Spleen (tissue), 11 donors: Measurements from ENCODE around the gene MYORG. TPM values are rescaled to one million over a fixed set of nuclear protein-coding genes. Genes with fewer than 3 reads are reported as not detected.
A peak's percentile ranks its signal among the peaks of the same experiment; 100 is the strongest.

Experiments used
- DNase-seq: peaks from one replicate; pipeline ENCODE4 v3.0.0-alpha.2; 2020
- H3K27ac ChIP-seq, 8 donors: fragments of 200-600 bp; sonication (generic) in 7 of 8; 1 replicate in 4 of 8; 2 replicates in 4 of 8; pipeline versions ENCODE4 v1.5.0 to v1.8.0; 2016 to 2021; ENCODE audit warnings: inconsistent platforms in 4 of 8, mild to moderate bottlenecking in 4 of 8, moderate library complexity in 1 of 8
- H3K27me3 ChIP-seq, 7 donors: fragments of 200-600 bp; sonication (generic) in 6 of 7; replicated peaks in 1 of 7; 1 replicate in 4 of 7; 2 replicates in 3 of 7; pipeline versions ENCODE4 v1.5.0 to v1.8.0; 2016 to 2021; ENCODE audit warnings: inconsistent platforms in 3 of 7, mild to moderate bottlenecking in 1 of 7
- H3K36me3 ChIP-seq, 6 donors: fragments of 200-600 bp; sonication (generic) in 5 of 6; 1 replicate in 4 of 6; 2 replicates in 2 of 6; pipeline versions ENCODE4 v1.5.0 to v1.8.0; 2016 to 2021; ENCODE audit warnings: inconsistent platforms in 2 of 6
- H3K4me1 ChIP-seq, 6 donors: fragments of 200-600 bp; sonication (generic) in 5 of 6; 1 replicate in 3 of 6; 2 replicates in 3 of 6; pipeline versions ENCODE4 v1.5.0 to v1.8.0; 2016 to 2021; ENCODE audit warnings: inconsistent platforms in 3 of 6
- H3K4me3 ChIP-seq, 8 donors: fragments of 200-600 bp; sonication (generic) in 7 of 8; 1 replicate in 4 of 8; 2 replicates in 4 of 8; pipeline versions ENCODE4 v1.5.0 to v1.8.0; 2016 to 2021; ENCODE audit warnings: inconsistent platforms in 4 of 8, mild to moderate bottlenecking in 4 of 8, moderate library complexity in 2 of 8
- H3K9me3 ChIP-seq, 8 donors: fragments of 200-600 bp; sonication (generic) in 7 of 8; 1 replicate in 4 of 8; 2 replicates in 4 of 8; pipeline versions ENCODE4 v1.5.0 to v1.8.0; 2016 to 2021; ENCODE audit warnings: inconsistent platforms in 4 of 8
- CTCF ChIP-seq, 11 experiments: fragments of 200-600 bp in 7 of 11; fragments of 450-650 bp in 4 of 11; sonication (generic) in 4 of 11; IDR thresholded peaks in 8 of 11; conservative IDR thresholded peaks in 3 of 11; 1 replicate in 7 of 11; 2 replicates in 4 of 11; pipeline versions ENCODE4 v1.4.0 to v1.8.0; 2016 to 2021; ENCODE audit warnings: antibody characterized with exemption in 11 of 11, inconsistent platforms in 4 of 11, mild to moderate bottlenecking in 1 of 11
- POLR2A ChIP-seq, 3 donors: fragments of 450-650 bp; IDR thresholded peaks; one replicate each; pipeline ENCODE4 v1.5.1; 2017; ENCODE audit warnings: antibody characterized with exemption in 3 of 3, mild to moderate bottlenecking in 1 of 3
- POLR2AphosphoS5 ChIP-seq, 3 donors: sonication (generic); formaldehyde crosslinking; IDR thresholded peaks; one replicate each; pipeline ENCODE4 v1.5.1; 2017; ENCODE audit warnings: antibody characterized with exemption in 3 of 3
- WGBS, 5 donors: extraction: QIAGEN DNeasy Blood & Tissue Kit in 3 of 5; methylation state at CpG; one replicate each; pipeline versions ENCODE4 v1.1.5 to v1.1.7; 2013 to 2018; 5-methylcytosine and 5-hydroxymethylcytosine counted together
- intact Hi-C: fragments of 100-400 bp; cut with DNase I; formaldehyde crosslinking; loops from one replicate; pipeline ENCODE4 v1.15.0; 2023; ENCODE audit warnings: low total_unique reads
- polyA plus RNA-seq, 3 donors: library from polyadenylated mRNA; stranded (reverse); fragments of 200-250 nt; gene quantifications; one replicate each; pipeline ENCODE4 v1.2.1, GENCODE V29; 2013
- total RNA-seq, 7 donors: library from RNA; depleted of rRNA in 3 of 7; stranded (reverse); fragments of >200 nt in 3 of 7; fragmentation: NEBNext Ultra II Directional in 4 of 7; extraction: Animal tissue kit (Norgen Biotek cat#: 25700) in 4 of 7; gene quantifications; one replicate each; pipeline versions ENCODE4 v1.1.0 to v1.2.1, GENCODE V29; 2016 to 2021
- donor health status: healthy with polysubstance abuse.
- donor health status: DM: no; HTN: no; CAD: no; lungs with moderate emphysema.
- donor health status: DM: no; HTN: no; CAD: no.
- donor health status: Bipolar disorder and iron deficiency.
- donor health status: healthy.
- donor health status: DM: no; HTN: no; CAD: no.
- donor health status: DM: yes; HTN: yes; CAD: no.

Gene MYORG
- total and polyA plus RNA-seq, 10 donors, result 0.22 to 2.2 (median 1.2) TPM

- Histone ChIP-seq H3K36me3 (no peaks in the 10 kb centered on the region), H3K27ac (peak overlapping the region in 3 of 8 donors; percentile 48 to 63 (median 61)), H3K4me1 (peaks cover 29 to 57% (median 47%) of the 10 kb centered on the region in 6 donors), H3K9me3 (no peaks in the 10 kb centered on the region), H3K4me3 (peak overlapping the region in 7 of 8 donors; percentile 47 to 79 (median 54)), H3K27me3 (peaks cover 0 to 18% (median 0%) of the 10 kb centered on the region in 7 donors)
- intact Hi-C loops, result loop anchor here (5.0 to 10.0 kb wide), 2 partner anchors 48 to 125 kb away; no protein-coding TSS in a partner anchor
- no peak for TF ChIP-seq POLR2AphosphoS5 (IDR thresholded peaks at IDR 0.05)
- no peak for TF ChIP-seq POLR2A (IDR thresholded peaks at IDR 0.05)
- TF ChIP-seq CTCF (IDR thresholded peaks at IDR 0.05 in 8 of 11, conservative IDR thresholded peaks at IDR 0.05 in 3 of 11), result no peak
- 13 to 27% (median 19%) methylated on average over 11 to 24 of the region's 24 CpGs for WGBS, 5 donors
- peak; percentile 86 for DNase-seq
Observed at GRCh38 chr9:34380034-34380510, 3.4 kb upstream of the MYORG start.

- TF ChIP-seq POLR2A (IDR thresholded peaks at IDR 0.05) (no peak), CTCF (IDR thresholded peaks at IDR 0.05 in 8 of 11, conservative IDR thresholded peaks at IDR 0.05 in 3 of 11) (peak; percentile 94 to 98 (median 97)), POLR2AphosphoS5 (IDR thresholded peaks at IDR 0.05) (peak in 2 of 3 donors; percentile 57 to 62)
Observed at GRCh38 chr9:34379334-34380033, 2.8 kb upstream of the MYORG start.

GRCh38 chr9:34378376-34379060, 1.8 kb upstream of the MYORG start:
- no peak overlapping the region for H3K4me3 ChIP-seq
- H3K9me3 ChIP-seq, result no peaks in the 10 kb centered on the region
- TF ChIP-seq POLR2AphosphoS5 (IDR thresholded peaks at IDR 0.05) (no peak), POLR2A (IDR thresholded peaks at IDR 0.05) (no peak), CTCF (IDR thresholded peaks at IDR 0.05 in 8 of 11, conservative IDR thresholded peaks at IDR 0.05 in 3 of 11) (no peak)
- DNase-seq, result peak; percentile 35
- intact Hi-C loops, result no loop called here
- peaks cover 0 to 18% (median 0%) of the 10 kb centered on the region in 7 donors for H3K27me3 ChIP-seq
- no peak overlapping the region for H3K27ac ChIP-seq
- 91 to 99% (median 97%) methylated on average over 3 of the region's 3 CpGs for WGBS, 5 donors
- peaks cover 29 to 61% (median 48%) of the 10 kb centered on the region in 6 donors for H3K4me1 ChIP-seq
- no peaks in the 10 kb centered on the region for H3K36me3 ChIP-seq

More at GRCh38 chr9:34379334-34380033, 2.8 kb upstream of the MYORG start:
- intact Hi-C loops, result loop anchor here (5.0 to 10.0 kb wide), 2 partner anchors 47 to 125 kb away; no protein-coding TSS in a partner anchor
- Histone ChIP-seq H3K27me3 (peaks cover 0 to 18% (median 0%) of the 10 kb centered on the region in 7 donors), H3K4me3 (peak overlapping the region in 7 of 8 donors; percentile 22 to 79 (median 54)), H3K27ac (peak overlapping the region in 3 of 8 donors; percentile 48 to 63 (median 61)), H3K36me3 (no peaks in the 10 kb centered on the region), H3K9me3 (no peaks in the 10 kb centered on the region), H3K4me1 (peaks cover 29 to 61% (median 48%) of the 10 kb centered on the region in 6 donors)
- DNase-seq, result peak; percentile 96
- WGBS, 5 donors, result 2 to 7% (median 4%) methylated on average over 30 to 35 of the region's 35 CpGs
